ENCODE data around the gene SDHA. TPM values are rescaled to one million over a fixed set of nuclear protein-coding genes. Genes with fewer than 3 reads are reported as not detected.

SDHA gene
- polyA plus RNA-seq, 3 donors: 55.0 to 98.0 (median 91.5) TPM

DNA sequence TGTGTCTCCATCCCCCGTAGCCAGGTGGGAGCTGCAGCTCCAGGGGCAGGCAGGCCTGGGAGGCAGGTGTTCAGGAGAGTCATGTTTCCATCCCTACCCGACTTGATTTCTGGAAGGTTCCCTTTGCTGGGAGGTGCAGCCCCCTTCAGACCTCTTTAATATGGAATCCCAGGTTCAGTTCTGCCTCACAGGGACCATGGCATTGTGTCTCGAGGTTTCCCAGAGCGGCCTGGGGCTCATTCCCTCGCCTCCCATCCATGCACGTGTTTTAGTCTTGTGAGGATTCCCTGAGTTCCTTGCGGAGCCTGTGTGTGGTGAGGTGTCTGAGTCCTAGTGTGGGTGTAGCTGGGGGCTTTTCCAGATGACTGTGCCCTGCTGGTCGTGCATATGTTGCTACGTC is 86.9 kb downstream of the SDHA start:
- Mint-ChIP-seq H3K27ac (peak overlapping the region in 1 of 7 donors; percentile 37), H3K4me1 (no peaks in the 10 kb centered on the region), H3K36me3 (peaks cover 52 to 57% of the 10 kb centered on the region in 2 donors), H3K9me3 (no peaks in the 10 kb centered on the region), H3K4me3 (no peak overlapping the region), H3K27me3 (ENCODE audit: low read depth in 3 of 3) (no peaks in the 10 kb centered on the region)
- Histone ChIP-seq H3K36me3 (replicated peaks in 1 of 2; ENCODE audit: control insufficient read depth in 1 of 2, insufficient read depth in 2 of 2, low read length in 2 of 2) (peaks cover 43 to 56% of the 10 kb centered on the region in 2 donors), H2AFZ (ENCODE audit: insufficient read depth, low read depth, low read length, poor library complexity, severe bottlenecking) (no peak overlapping the region), H3K27ac (ENCODE audit: low read depth in 1 of 2, low read length in 2 of 2) (no peak overlapping the region), H3K79me2 (ENCODE audit: insufficient read depth, low read length) (peaks cover 9% of the 10 kb centered on the region), H3K9ac (ENCODE audit: insufficient read depth, low read length, poor library complexity, severe bottlenecking) (no peak overlapping the region), H3K27me3 (ENCODE audit: control insufficient read depth in 2 of 2, insufficient read depth in 2 of 2, low read length in 2 of 2) (no peaks in the 10 kb centered on the region), H3K9me3 (replicated peaks in 1 of 2; ENCODE audit: control insufficient read depth in 1 of 2, insufficient read depth in 1 of 2, low read length in 2 of 2) (no peaks in the 10 kb centered on the region), H3K4me2 (replicated peaks; ENCODE audit: extremely low read depth, low read length, poor library complexity, severe bottlenecking) (no peak overlapping the region), H4K20me1 (ENCODE audit: insufficient read depth, low read length) (peaks cover 66% of the 10 kb centered on the region), H3K4me1 (ENCODE audit: control insufficient read depth in 1 of 2, insufficient read depth in 2 of 2, low read length in 2 of 2) (no peaks in the 10 kb centered on the region), H3K4me3 (replicated peaks in 1 of 3; ENCODE audit: low read depth in 2 of 3, low read length in 3 of 3) (no peak overlapping the region)
- WGBS (ENCODE audit: insufficient coverage): 93% methylated on average over 6 of the region's 9 CpGs
- intact Hi-C loops (cut with micrococcal nuclease): no loop called here
- TF ChIP-seq, protein P1, sequence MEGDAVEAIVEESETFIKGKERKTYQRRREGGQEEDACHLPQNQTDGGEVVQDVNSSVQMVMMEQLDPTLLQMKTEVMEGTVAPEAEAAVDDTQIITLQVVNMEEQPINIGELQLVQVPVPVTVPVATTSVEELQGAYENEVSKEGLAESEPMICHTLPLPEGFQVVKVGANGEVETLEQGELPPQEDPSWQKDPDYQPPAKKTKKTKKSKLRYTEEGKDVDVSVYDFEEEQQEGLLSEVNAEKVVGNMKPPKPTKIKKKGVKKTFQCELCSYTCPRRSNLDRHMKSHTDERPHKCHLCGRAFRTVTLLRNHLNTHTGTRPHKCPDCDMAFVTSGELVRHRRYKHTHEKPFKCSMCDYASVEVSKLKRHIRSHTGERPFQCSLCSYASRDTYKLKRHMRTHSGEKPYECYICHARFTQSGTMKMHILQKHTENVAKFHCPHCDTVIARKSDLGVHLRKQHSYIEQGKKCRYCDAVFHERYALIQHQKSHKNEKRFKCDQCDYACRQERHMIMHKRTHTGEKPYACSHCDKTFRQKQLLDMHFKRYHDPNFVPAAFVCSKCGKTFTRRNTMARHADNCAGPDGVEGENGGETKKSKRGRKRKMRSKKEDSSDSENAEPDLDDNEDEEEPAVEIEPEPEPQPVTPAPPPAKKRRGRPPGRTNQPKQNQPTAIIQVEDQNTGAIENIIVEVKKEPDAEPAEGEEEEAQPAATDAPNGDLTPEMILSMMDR (IDR thresholded peaks at IDR 0.05): no peak
- DNase-seq: no peak

DNA sequence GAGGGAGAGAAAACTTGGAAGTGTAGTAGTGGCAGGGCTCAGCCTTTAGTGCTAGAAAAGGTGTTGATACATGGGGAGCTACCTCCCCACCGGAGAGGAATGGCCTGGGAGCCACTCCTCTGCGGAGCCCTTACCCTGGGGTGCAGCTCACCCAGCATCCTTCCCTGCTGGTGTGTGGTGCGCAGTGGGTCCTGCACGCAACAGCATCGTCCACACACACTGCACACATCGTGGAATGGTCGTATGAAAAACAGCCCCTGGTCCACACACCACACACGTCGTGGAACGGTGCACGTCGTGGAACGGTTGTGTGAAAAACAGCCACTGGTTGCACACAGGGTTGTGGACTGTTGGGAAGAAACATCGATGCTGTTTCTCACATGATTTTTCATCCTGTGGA is 87.3 kb downstream of the SDHA start:
- H3K79me2 ChIP-seq (ENCODE audit: insufficient read depth, low read length): peaks cover 9% of the 10 kb centered on the region
- H3K27me3 Mint-ChIP-seq (ENCODE audit: low read depth in 3 of 3): no peaks in the 10 kb centered on the region
- no peaks in the 10 kb centered on the region for H3K9me3 Mint-ChIP-seq
- no peak overlapping the region for H3K4me2 ChIP-seq (replicated peaks; ENCODE audit: extremely low read depth, low read length, poor library complexity, severe bottlenecking)
- peak overlapping the region in 2 of 7 donors; percentile 23 to 37 for H3K27ac Mint-ChIP-seq
- no peak overlapping the region for H3K4me3 ChIP-seq (replicated peaks in 1 of 3; ENCODE audit: low read depth in 2 of 3, low read length in 3 of 3)
- H3K9ac ChIP-seq (ENCODE audit: insufficient read depth, low read length, poor library complexity, severe bottlenecking): no peak overlapping the region
- peaks cover 56 to 61% of the 10 kb centered on the region in 2 donors for H3K36me3 Mint-ChIP-seq
- TF ChIP-seq, protein P1 (IDR thresholded peaks at IDR 0.05): no peak
- no peaks in the 10 kb centered on the region for H3K9me3 ChIP-seq (replicated peaks in 1 of 2; ENCODE audit: control insufficient read depth in 1 of 2, insufficient read depth in 1 of 2, low read length in 2 of 2)
- intact Hi-C loops (cut with micrococcal nuclease): no loop called here
- peaks cover 47 to 60% of the 10 kb centered on the region in 2 donors for H3K36me3 ChIP-seq (replicated peaks in 1 of 2; ENCODE audit: control insufficient read depth in 1 of 2, insufficient read depth in 2 of 2, low read length in 2 of 2)
- H4K20me1 ChIP-seq (ENCODE audit: insufficient read depth, low read length): peaks cover 70% of the 10 kb centered on the region
- H3K27ac ChIP-seq (ENCODE audit: low read depth in 1 of 2, low read length in 2 of 2): no peak overlapping the region
- no peaks in the 10 kb centered on the region for H3K4me1 ChIP-seq (ENCODE audit: control insufficient read depth in 1 of 2, insufficient read depth in 2 of 2, low read length in 2 of 2)
- DNase-seq: no peak
- H3K27me3 ChIP-seq (ENCODE audit: control insufficient read depth in 2 of 2, insufficient read depth in 2 of 2, low read length in 2 of 2): no peaks in the 10 kb centered on the region
- WGBS (ENCODE audit: insufficient coverage): 95% methylated on average over 8 of the region's 14 CpGs
- no peaks in the 10 kb centered on the region for H3K4me1 Mint-ChIP-seq
- no peak overlapping the region for H3K4me3 Mint-ChIP-seq
- H2AFZ ChIP-seq (ENCODE audit: insufficient read depth, low read depth, low read length, poor library complexity, severe bottlenecking): no peak overlapping the region

All from CD14-positive monocyte (primary cell).